RWPE1 (cell line): ENCODE results near the gene TCF4.

ENCODE experiments used
- CTCF ChIA-PET: fragments of 350-600 bp; sonication (Branson Sonifier 250); formaldehyde crosslinking; extraction: SDS; loops from one replicate; lab custom pipeline; 2021; lab: Yijun Ruan, JAX
- POLR2A ChIA-PET: fragments of 400-600 bp; formaldehyde crosslinking; extraction: SDS; loops from one replicate; lab custom pipeline; 2020; ENCODE audit warnings: antibody characterized with exemption; ENCODE audit not compliant: low non-redundant PET; lab: Yijun Ruan, JAX
- DNase-seq: peaks from one replicate; pipeline ENCODE4 v3.0.0; 2012; ENCODE audit warnings: low spot score
- H3K27ac ChIP-seq: fragments of 450-650 bp; 2 replicates; pipeline ENCODE4 v1.5.1; 2017
- TF ChIP-seq, protein P1 (sequence below): fragments of 450-650 bp; conservative IDR thresholded peaks from 2 replicates; pipeline ENCODE4 v1.5.1; 2017; ENCODE audit warnings: low read depth, mild to moderate bottlenecking

TCF4 gene

DNA sequence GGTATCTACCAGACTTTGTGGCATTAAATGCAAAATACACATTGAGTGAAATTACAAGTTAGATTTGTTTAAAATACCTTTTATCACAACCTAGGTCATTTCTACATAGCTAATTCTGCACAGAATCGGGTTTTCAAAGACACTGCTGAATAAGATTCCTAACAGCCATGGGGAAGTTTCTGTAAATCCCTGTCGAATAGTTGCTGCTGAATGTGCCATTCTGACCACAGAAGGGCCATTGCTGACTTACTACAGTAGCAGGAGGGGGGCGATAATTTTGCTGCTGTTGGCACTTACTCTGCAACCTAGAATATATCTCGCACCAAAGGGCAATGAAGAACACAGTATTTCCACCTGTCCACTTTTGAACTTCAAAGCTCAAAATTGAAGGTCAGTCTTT, 232.8 kb downstream of the TCF4 start:
- TF ChIP-seq, protein P1, sequence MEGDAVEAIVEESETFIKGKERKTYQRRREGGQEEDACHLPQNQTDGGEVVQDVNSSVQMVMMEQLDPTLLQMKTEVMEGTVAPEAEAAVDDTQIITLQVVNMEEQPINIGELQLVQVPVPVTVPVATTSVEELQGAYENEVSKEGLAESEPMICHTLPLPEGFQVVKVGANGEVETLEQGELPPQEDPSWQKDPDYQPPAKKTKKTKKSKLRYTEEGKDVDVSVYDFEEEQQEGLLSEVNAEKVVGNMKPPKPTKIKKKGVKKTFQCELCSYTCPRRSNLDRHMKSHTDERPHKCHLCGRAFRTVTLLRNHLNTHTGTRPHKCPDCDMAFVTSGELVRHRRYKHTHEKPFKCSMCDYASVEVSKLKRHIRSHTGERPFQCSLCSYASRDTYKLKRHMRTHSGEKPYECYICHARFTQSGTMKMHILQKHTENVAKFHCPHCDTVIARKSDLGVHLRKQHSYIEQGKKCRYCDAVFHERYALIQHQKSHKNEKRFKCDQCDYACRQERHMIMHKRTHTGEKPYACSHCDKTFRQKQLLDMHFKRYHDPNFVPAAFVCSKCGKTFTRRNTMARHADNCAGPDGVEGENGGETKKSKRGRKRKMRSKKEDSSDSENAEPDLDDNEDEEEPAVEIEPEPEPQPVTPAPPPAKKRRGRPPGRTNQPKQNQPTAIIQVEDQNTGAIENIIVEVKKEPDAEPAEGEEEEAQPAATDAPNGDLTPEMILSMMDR = no peak
- ChIA-PET CTCF (no interaction called here), POLR2A (no interaction called here)
- DNase-seq = no peak
- no peak overlapping the region for H3K27ac ChIP-seq

DNA sequence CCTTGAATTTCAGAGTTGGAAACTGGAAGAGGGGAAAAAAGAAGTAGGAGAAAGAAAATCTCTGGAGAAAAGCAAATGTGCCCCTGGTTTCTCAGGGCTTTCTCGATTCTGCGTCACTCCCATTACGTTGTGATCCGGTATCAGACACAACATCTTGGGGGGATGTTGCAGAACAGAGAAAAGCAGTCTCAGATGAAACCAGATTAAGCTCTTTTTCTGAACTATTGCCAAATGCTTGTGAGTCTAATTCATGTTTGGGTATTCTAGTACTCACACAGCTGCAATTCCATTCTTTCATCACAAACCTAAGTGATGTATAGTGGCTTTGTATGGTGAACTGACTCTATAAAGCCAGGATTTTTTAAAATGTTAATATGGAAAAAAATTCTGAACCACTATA, 233.2 kb downstream of the TCF4 start:
- no peak overlapping the region for H3K27ac ChIP-seq
- ChIA-PET POLR2A (no interaction called here), CTCF (no interaction called here)
- TF ChIP-seq, protein P1 = no peak
- DNase-seq = no peak

DNA sequence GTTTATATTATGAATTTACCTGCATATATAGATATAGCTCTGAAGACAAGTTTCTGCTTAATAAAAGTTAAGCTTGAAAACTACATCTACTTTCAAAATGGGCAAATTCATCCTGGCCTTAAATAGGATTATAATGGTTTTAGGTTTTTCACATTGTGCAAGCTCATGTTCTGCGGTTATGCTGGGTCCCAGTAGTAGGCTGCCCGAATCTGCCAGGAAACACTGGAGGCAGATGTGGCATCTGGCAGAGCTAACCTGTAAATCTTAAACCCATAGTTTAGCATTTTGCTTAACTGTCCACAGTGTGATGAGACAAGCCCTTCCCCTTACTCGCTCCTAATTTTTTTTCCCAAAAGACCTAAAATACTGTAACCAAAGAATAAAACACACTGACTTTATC, 234.2 kb downstream of the TCF4 start:
- H3K27ac ChIP-seq = no peak overlapping the region
- POLR2A ChIA-PET = no interaction called here

DNA sequence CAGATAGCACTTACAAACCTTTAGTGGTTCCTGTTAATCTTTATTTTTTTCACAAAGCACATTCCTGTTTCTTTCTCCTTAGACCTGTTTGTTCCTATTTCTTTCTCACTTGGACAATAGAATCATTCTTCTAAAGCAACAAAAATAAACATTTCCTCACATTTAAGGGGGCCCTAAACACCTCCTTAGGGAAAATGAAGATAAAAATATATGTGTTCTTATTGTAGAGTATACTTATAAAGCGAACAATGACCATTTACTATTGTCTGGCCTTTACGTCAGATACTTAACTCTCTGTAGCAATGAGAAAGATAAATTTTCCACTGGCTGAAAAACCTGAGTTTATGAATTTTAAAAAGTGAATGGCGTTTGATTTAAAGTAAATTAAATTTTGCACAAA, 234.6 kb downstream of the TCF4 start:
- DNase-seq = no peak
- ChIA-PET POLR2A (no interaction called here), CTCF (no interaction called here)
- TF ChIP-seq, protein P1 = no peak
- H3K27ac ChIP-seq = no peak overlapping the region

More for the DNA sequence above, 234.2 kb downstream of the TCF4 start:
- no peak for DNase-seq
- CTCF ChIA-PET = no interaction called here
- TF ChIP-seq, protein P1 = no peak

DNA sequence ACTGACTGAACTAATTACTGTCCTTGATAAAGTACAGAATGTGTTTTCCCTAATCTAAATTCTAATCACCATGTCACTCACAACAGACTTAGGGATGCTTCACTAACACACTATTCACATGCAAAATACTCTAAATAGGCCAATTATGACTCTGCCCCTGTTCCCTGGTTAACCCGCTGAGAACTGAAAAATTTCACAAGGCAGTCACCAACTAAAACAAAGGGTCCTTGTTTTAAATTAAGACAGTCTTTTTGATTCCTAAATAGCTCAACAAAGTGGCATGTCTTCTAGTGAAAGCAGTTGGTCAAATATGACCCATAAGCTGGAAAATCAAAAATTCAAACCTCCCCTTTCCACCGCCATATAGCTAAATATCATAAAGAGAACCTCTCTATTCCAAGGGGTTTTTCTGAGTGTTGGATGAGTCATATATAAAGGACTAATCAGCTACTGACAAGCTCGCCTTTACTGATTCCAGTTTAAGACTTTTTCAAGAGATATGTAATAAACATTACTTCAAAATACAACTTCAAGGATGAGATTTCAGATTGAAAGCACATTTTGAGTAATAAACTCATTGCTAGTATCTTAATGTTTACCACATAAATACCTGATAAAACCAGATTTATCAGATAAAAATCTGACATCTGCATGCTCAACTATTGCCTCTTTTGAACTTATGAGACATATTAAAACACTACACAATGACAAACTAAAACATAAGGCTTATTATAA, 235.8 kb downstream of the TCF4 start:
- no peak overlapping the region for H3K27ac ChIP-seq
- POLR2A ChIA-PET = no interaction called here
- no peak for DNase-seq
- CTCF ChIA-PET = interaction anchor here (0.6 kb wide), 1 partner anchor 32 kb away, joined by 3 read pairs; no protein-coding TSS in a partner anchor
- TF ChIP-seq, protein P1 = no peak

DNA sequence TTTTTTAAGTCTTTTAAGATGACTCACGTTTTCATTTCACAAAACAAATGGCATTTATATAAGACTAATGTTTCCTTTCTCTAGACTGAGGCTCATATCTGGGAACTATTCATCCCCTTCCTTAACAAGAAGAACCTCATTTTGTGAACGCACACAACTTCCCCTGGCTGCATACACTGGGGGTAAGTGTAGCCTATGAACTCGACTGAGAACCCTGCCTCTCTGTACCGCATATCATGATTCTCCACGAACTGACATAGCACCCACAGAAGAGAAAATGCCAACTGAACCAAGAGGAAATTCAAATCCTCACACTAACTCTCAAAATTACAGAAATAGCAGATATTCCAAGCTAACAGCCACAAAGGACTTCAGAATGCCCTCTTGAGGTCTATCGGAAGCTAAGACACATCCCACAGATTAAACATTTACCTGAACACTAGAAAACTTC, 236.7 kb downstream of the TCF4 start:
- H3K27ac ChIP-seq = no peak overlapping the region
- DNase-seq = no peak
- TF ChIP-seq, protein P1 = no peak
- CTCF ChIA-PET = no interaction called here
- POLR2A ChIA-PET = no interaction called here
